ENCODE measurements around the gene PIGQ. TPM values are rescaled to one million over a fixed set of nuclear protein-coding genes. Genes with fewer than 3 reads are reported as not detected.
A peak's percentile ranks its signal among the peaks of the same experiment; 100 is the strongest.

PIGQ gene
- total RNA-seq, 1 donor from 2014 or later = 70.2 TPM

GRCh38 chr16:568401-569258, 1.1 kb upstream of the PIGQ start:
- intact Hi-C loops (cut with DNase I) = loop anchor here (2.0 kb wide), 1 partner anchor 42 kb away; the partner anchor contains the start of gene CAPN15
- peak overlapping the region in 1 of 2 donors; percentile 90 for H3K4me3 ChIP-seq
- H3K27ac ChIP-seq = peak overlapping the region; percentile 82 to 86
- no peak for DNase-seq (ENCODE audit: low spot score in 2 of 2)
- peaks cover 9 to 24% of the 10 kb centered on the region in 2 donors for H3K4me1 ChIP-seq
- no peaks in the 10 kb centered on the region for H3K27me3 ChIP-seq
- peaks cover 0 to under 1% of the 10 kb centered on the region in 2 donors for H3K36me3 ChIP-seq
- H3K9me3 ChIP-seq = no peaks in the 10 kb centered on the region
- no peak for TF ChIP-seq CTCF (IDR thresholded peaks at IDR 0.05)

- Histone ChIP-seq H3K27me3 (no peaks in the 10 kb centered on the region), H3K36me3 (peaks cover 21 to 27% of the 10 kb centered on the region in 2 donors), H3K4me1 (peaks cover 0 to 9% of the 10 kb centered on the region in 2 donors), H3K27ac (no peak overlapping the region), H3K4me3 (no peak overlapping the region), H3K9me3 (no peaks in the 10 kb centered on the region)
- no peak for DNase-seq (ENCODE audit: low spot score in 2 of 2)
- intact Hi-C loops (cut with DNase I) = no loop called here
- no peak for TF ChIP-seq CTCF (IDR thresholded peaks at IDR 0.05)
Measured at GRCh38 chr16:572865-573650, 3.3 kb downstream of the PIGQ start.

- H3K4me3 ChIP-seq = no peak overlapping the region
- intact Hi-C loops (cut with DNase I) = no loop called here
Measured at GRCh38 chr16:574021-574760, 4.4 kb downstream of the PIGQ start.

GRCh38 chr16:575354-576196, 5.8 kb downstream of the PIGQ start:
- TF ChIP-seq CTCF (IDR thresholded peaks at IDR 0.05) = no peak
- no peak overlapping the region for H3K27ac ChIP-seq
- intact Hi-C loops (cut with DNase I) = no loop called here
- no peak for DNase-seq (ENCODE audit: low spot score in 2 of 2)
- H3K27me3 ChIP-seq = no peaks in the 10 kb centered on the region
- H3K4me1 ChIP-seq = peaks cover 0 to 2% of the 10 kb centered on the region in 2 donors
- H3K9me3 ChIP-seq = no peaks in the 10 kb centered on the region
- H3K36me3 ChIP-seq = peaks cover 21 to 27% of the 10 kb centered on the region in 2 donors
- no peak overlapping the region for H3K4me3 ChIP-seq

More at GRCh38 chr16:574021-574760, 4.4 kb downstream of the PIGQ start:
- H3K9me3 ChIP-seq = no peaks in the 10 kb centered on the region
- DNase-seq (ENCODE audit: low spot score in 2 of 2) = no peak
- TF ChIP-seq CTCF (IDR thresholded peaks at IDR 0.05) = no peak
- peaks cover 21 to 27% of the 10 kb centered on the region in 2 donors for H3K36me3 ChIP-seq
- H3K4me1 ChIP-seq = peaks cover 0 to 7% of the 10 kb centered on the region in 2 donors
- no peak overlapping the region for H3K27ac ChIP-seq
- no peaks in the 10 kb centered on the region for H3K27me3 ChIP-seq
